ENCODE data around the gene POGLUT2.

GRCh38 chr13:102846261-102847015 is 47.7 kb upstream of the POGLUT2 start:
- TF ChIP-seq CTCF (IDR thresholded peaks at IDR 0.05; ENCODE audit: extremely low read depth in 1 of 2, insufficient read depth in 1 of 2, low read depth in 1 of 2, low read length in 2 of 2) (no peak), POLR2AphosphoS5 (IDR thresholded peaks at IDR 0.05; ENCODE audit: insufficient read depth, low read depth, low read length) (no peak), JUN (IDR thresholded peaks at IDR 0.05; ENCODE audit: borderline replicate concordance, insufficient read depth, insufficient read length, low read depth) (no peak), EZH2 (IDR thresholded peaks at IDR 0.05; ENCODE audit: borderline replicate concordance, low read depth, low read length, severe bottlenecking) (no peak), POLR2A (IDR thresholded peaks at IDR 0.05; ENCODE audit: low read depth, low read length) (no peak), FOS (IDR thresholded peaks at IDR 0.05; ENCODE audit: borderline replicate concordance, insufficient read depth, low read length) (no peak)
